SK-N-DZ (cell line): ENCODE results near the gene GRPEL2.
A peak's percentile ranks its signal among the peaks of the same experiment; 100 is the strongest.

Experiments
- DNase-seq: peaks from one replicate; pipeline ENCODE4 v3.0.0-alpha.2; 2015; ENCODE audit warnings: low spot score

Gene GRPEL2

DNA sequence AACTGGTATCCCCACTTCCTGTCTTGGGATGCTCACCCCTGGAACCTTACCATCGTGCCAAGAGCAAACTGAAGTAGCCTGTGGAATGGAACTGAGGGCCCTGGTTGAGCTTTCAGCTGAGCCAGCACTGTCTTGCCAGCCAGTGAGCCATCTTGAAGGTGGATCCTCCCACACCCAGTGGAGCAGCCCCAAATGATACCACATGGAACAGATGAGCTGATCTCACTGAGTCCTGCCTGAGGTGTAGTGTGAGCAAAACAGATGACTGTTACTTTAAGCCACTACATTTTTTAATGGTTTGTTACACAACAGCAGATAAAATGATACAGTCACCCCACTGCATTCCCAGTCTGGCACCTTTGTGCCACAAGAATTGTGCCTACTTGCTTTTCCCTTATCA, 10.4 kb downstream of the GRPEL2 start:
- DNase-seq: no peak

DNA sequence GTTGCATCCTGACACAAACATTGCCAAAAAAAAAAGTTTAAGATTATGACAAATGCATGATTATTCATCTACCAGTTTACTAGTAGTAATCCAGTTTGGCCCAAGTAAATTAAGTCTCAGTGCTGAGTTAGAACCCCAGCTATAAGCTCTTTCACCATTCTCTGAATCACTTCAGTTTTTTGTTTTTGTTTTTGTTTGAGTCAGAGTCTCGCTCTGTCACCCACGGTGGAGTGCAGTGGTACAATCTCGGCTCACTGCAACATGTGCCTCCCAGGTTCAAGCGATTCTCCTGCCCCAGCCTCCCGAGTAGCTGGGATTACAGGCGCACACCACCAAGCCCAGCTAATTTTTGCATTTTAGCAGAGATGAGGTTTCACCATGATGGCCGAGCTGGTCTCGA, 11.1 kb downstream of the GRPEL2 start:
- no peak for DNase-seq

DNA sequence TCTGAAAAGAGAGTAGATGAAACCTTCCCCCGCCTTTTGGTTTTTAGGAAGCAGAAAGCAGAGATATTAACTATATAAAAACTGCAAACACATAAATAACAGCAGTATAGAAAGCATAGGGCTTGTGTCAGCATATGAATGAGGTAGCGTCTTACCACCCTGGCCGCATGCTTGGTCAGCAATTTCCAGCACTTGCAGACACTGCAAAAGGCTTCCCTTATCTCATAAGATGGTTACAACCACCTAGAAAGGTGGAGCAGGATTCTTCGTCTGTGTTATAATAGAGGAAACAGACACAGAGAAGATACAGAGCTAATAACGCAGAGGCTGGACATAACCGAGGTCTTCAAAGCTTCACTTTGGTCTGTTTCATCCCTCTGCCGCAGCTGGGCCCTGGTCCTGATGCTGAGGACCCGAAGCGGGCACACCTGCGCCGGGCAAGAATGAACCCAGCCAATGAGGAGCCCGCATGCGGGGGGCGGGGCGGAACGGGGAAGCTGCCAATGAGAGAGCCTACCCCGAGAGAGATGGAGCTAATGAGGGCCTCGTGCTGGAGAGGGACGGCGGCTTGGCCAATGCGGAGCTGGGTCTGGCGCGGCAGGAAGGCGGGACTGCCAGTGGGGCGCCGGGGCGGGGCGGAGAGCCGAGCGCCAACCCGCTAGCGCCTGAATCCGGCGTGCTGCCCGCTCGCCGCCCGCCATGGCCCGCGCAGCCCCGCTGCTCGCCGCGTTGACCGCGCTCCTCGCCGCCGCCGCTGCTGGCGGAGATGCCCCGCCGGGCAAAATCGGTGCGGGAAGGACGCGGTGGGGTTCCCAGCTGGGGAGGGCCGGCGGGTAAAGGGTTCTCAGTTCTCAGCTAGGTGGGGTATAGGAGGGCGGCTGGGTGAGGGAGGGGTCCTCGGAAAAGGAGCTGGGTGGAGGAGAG, 12.3 kb downstream of the GRPEL2 start, which contains the start of gene PCYOX1L:
Gene PCYOX1L, plus strand, starts transcription at position 677 of the 924 bp plus-strand sequence. Its CDS starts 23 bp downstream, at position 700.
- DNase-seq: peak; percentile 96

DNA sequence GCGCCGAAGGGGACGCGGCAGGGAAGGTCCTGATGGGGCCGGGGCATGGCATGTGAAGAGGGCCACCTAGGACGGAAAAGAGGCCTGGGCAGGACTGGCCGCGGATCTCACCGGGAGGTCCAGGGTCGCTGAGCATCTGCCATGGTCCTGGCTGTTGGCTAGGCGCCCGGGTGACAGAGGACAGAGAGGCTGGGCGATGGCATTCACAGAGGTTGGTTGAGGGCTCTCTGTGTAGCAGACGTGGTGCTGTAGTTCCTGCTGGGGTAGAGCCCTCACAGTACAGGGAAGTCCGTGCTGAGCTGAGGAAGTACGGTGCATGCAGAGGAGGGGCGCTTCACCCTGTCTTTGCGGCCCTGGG, 13.0 kb downstream of the GRPEL2 start:
- DNase-seq: peak; percentile 31

DNA sequence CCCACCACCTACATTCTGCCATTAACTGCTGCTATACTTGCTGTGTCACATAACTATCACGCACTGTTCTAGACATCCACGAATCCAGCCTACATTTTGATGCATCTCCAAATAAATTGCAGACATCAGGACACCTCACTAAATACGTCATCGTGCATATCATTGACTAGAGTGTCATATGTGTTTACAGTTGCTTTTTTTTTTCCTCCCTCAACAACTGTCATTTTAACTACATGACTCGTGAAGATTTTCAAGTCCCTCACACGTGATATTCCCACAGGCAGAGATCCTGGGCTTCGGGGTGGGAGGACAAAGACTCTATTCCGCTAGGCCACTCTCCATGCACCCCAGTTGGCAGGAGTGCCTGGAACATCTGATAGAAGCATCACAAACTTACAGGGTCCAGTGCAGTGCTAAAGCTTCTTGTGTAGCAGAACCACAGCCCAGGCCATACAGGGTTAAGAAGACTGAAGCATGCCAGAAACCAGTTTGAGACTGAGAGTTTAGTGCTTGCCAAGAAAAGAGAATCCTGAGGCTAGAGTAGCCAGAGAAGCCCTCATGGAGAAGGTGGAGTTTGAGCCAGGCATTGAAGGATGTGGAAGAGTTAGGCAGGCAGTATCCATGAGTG, 13.7 kb downstream of the GRPEL2 start:
- DNase-seq: no peak

DNA sequence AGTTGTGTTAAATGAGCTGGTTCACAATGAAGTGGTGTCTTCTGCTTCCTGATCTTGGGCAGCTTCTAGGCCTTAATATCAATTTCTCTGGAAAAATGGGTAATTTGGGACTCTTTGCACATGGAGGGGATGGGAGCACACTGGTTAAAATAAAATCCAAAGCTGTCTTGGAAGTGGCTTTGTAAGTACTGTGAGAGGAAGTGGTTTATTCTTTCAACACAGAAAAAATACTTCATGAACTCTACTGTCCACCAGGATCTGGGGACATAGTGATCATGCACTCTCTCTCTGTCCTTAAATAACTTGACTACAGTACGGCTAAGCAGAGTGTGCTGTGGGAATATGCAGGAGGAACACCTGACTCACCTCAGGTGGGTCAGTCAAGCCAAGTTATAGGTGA, 15.0 kb downstream of the GRPEL2 start:
- DNase-seq: no peak

DNA sequence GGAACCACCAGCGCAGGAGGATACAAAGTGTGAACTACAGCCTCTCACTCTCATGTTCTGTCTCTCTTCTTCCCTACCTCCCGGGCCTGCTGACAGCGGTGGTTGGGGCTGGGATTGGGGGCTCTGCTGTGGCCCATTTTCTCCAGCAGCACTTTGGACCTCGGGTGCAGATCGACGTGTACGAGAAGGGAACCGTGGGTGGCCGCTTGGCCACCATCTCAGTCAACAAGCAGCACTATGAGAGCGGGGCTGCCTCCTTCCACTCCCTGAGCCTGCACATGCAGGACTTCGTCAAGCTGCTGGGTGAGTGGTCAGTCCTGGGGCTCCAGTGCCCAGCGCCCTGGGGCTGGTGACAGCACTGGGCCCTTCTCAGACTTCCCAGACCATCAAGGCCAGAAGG, 17.2 kb downstream of the GRPEL2 start:
- DNase-seq: no peak

DNA sequence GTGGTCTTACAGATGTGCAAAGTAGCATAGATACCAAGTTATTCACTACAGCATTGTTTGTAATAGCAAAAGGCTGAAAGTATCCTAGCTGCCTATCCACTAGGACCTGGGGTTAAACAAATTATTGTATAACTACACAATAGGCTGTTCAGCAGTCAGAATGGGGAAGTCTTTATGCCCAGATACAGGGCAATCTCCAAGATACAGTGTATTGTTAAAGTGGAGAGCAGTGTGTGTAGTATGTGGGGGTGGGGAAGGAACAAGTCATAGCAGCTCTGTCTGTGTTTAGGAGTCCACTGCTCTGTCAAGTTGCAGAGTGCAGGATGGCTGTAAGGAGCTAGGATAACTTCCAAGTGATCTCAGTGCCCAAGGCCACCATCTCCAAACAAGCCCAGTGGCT, 18.1 kb downstream of the GRPEL2 start:
- DNase-seq: no peak

DNA sequence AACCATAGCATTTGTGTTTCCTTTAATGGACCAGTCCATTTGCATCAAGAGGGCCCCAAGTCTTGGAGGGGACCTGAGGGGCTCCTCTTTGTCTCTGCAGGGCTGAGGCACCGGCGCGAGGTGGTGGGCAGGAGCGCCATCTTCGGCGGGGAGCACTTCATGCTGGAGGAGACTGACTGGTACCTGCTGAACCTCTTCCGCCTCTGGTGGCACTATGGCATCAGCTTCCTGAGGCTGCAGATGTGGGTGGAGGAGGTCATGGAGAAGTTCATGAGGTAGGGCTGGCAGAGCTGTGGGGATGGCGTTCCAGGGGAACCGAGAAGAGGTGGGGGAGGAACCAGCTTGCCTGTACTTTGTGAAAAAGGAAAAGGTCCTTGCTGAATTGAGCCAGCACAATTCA, 18.6 kb downstream of the GRPEL2 start:
- DNase-seq: no peak

DNA sequence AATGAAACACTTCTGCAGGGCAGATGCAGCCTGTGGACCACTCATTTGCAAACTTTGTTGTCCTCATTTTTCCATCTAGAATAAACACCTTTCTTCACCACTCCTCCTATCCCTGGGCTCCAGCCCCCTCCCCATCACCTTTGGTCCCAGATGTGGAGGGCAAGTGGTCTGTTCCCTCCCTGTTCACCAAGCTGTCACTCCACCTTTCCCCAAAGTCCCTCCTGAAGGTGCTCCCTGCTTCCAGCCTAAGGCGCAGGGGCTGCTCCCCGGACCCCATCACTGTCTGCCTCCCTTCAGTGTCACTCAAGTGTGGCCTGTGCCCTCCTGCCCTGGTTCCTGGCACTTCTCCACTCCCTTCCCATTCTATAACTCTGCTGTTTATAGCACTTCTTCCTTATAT, 19.4 kb downstream of the GRPEL2 start:
- no peak for DNase-seq

DNA sequence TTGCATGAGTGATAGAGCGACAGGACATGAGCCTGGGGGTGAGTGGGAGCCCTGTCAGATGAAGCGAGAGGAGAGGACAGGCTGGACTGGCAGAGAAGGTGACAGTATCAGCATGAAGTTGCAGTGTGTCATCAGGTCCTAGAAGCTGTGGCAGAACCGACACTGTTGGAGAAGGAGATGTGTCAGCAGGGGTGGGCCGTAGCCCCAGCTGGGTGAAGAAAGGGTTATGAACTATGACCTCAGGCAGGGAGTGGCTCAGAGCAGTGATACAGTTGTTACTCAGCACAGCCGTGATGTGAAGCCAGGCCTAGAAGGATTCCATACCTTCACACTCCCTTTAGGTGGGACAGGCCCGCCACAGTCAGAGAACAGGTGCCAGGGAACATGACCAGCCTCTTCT, 20.1 kb downstream of the GRPEL2 start:
- DNase-seq: no peak

DNA sequence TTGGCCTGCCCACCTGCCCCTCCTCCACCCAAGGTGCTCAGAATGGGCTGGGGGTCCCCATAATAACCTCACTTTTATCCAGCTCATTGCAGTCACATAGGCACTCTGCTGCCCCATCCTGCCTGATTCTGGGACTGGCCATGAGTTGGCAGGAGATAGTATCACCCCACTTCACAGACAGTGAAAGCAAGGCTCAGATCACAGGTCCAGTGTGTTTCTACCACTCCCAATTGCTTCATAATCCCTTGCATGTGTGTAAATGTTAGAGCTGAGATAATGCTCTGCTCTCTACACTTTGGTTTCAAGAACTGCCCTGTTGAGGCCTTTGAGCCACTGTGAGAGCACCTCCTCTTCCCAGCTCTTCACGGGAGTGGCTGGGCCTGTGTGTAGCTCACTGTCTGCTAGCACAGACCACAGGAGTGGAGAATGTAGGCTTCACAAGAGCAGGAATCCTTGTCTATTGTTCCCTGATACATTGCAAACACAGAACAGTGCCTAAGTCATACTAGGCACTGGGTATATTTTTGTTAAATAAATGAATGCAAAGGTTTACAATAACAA, 20.9 kb downstream of the GRPEL2 start:
- DNase-seq: no peak

DNA sequence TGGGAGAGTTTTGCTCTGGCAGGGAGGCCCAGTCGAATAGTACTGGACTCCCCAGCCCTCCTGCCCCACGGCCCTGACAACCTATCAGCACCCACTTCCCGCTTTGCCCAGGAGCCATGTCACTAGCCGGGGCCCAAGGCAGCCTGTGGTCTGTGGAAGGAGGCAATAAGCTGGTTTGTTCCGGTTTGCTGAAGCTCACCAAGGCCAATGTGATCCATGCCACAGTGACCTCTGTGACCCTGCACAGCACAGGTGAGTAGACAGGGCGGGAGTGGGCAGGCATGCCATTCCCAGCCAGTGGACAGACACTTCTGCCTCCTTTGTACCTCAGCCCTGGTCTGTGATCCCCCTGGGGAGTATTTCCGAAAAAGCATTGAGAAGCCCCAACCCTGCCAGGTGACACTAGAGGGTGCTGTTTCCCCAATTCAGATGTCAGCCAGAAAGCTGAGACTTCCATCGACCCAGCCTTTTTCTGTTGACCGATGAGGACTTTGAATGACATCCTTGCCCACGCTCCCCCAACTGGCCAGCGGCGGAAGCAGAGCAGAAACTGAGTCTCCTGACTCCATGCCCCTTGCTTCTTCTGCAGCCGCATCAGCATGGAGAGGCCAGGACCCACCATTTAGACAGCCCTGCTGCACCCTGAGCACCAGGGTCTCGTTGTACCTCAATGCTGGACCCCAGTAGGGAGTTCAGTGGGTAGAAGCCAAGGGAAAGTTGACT, 22.1 kb downstream of the GRPEL2 start:
- DNase-seq: peak; percentile 85

DNA sequence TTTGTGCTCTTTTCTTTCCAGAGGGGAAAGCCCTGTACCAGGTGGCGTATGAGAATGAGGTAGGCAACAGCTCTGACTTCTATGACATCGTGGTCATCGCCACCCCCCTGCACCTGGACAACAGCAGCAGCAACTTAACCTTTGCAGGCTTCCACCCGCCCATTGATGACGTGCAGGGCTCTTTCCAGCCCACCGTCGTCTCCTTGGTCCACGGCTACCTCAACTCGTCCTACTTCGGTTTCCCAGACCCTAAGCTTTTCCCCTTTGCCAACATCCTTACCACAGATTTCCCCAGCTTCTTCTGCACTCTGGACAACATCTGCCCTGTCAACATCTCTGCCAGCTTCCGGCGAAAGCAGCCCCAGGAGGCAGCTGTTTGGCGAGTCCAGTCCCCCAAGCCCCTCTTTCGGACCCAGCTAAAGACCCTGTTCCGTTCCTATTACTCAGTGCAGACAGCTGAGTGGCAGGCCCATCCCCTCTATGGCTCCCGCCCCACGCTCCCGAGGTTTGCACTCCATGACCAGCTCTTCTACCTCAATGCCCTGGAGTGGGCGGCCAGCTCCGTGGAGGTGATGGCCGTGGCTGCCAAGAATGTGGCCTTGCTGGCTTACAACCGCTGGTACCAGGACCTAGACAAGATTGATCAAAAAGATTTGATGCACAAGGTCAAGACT, 22.8 kb downstream of the GRPEL2 start:
- DNase-seq: no peak

DNA sequence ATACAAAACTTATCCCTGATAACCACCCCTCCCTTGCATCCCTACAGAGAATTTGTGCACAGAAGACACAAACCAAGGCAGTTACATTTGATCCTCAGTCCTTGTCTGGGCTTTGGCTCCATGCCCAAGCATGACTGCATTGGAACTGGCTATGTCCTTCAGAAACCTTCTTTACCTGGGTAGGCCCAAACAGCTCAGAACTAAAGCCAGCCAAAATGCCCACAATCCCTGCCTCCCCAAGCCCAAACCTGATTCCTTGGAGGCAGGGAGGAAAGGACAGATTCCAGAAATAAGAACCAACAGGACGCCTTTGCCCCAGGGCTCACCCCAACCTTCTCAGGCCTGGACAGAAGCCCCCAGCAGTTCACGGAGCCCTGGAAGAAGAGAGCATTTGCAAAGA, 25.6 kb downstream of the GRPEL2 start:
- no peak for DNase-seq

DNA sequence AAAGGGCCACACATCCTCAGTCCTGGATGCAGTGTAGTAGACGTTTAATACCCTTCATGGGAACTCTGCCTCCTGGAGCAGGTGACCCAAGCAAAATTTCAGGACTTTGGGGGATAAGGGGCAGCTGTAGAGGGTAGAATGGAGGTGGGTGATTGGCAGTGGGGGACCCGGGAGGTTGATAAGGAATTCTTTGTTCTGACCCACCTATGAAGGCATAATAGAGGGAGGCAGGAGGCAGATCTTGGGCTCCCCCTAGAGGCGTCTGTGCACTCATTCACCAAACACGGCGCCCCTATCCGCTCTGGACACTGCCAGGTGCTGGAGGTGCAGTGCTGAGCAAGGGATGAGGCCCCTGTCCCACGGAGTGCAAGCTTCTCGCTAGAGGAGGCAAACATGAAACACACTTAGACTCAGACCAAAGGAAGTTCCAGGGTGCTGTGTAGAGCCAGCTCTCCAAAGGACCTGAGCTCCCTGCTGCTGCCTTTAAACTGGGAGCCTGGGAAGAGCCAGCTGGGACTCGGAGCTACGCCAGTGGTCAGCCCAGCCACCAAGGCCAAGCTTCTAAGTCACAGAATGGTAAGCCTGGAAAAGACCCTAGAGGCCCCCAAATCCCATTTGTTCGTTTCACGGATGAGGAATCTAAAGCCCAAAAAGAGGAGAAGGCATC, 26.1 kb downstream of the GRPEL2 start:
- DNase-seq: peak; percentile 74

DNA sequence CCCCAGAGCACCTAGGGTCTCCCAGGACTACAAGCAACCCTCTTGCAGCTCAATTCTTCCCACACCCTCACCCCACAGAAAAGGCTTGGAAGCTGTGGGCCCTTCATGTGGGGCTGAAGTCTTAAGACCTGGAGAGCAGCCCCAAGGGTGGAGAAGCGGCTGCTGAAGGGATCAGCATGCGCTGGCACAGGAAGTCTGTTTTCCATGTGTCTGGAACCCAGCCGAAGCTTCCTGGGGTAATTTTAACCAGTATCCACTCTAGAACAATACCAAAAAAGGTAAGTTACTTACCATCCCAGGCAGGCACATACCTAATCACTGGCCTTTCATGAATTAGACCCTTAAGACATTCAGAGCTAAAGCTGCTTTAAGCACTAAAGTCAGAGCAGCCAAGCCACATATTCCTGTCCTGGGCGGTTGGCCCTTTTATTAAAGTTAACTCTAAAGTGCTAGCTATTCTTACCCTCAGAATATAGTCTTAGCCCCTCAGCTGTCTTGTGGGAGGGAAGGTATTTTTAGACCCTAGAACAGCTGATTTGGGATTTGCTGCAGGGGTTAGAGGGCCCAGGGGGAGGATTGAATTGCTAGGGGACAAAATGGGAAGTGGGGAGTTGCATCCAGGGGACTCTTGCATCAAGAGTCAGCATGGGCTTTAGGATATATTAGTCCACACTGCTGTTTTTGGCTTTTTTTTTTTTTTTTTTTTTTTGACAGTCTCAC, 26.9 kb downstream of the GRPEL2 start:
- DNase-seq: no peak

DNA sequence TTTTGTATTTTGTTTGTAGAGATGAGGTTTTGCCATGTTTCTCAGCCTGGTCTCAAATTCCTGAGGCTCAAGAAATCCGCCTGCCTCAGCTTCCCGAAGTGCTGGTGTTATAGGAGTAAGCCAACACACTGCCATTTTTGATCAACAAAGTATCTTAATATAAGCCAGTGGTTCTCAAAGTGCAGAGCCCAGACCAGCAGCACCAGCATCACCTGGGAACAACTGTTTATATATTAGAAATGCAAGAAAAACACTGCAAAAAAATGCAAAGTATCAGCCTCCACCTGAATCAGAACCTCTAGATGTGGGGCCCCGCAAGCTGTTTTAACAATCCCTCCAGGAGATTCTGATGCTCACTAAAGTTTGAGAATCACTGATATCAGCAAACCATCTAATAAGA, 27.6 kb downstream of the GRPEL2 start:
- no peak for DNase-seq

DNA sequence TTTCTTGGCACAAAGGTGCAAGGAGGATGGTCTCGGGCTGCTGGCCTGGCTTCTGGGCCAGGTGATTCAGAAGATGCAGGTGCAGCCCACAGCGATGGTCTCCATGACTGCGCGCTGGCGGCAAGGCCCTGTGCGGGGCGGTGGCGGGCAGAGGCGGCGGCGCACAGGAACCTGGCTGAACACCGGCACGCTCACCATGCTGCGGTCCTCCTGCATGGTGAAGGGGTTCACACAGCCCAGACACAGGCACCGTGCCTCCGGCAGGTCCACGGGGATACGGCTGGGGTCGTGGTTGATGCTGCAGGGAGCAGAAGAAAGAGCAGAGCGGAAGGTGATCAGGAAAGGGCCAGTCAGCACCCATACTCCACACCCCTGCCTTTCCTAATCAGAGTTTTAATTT, 29.0 kb downstream of the GRPEL2 start:
- DNase-seq: no peak

DNA sequence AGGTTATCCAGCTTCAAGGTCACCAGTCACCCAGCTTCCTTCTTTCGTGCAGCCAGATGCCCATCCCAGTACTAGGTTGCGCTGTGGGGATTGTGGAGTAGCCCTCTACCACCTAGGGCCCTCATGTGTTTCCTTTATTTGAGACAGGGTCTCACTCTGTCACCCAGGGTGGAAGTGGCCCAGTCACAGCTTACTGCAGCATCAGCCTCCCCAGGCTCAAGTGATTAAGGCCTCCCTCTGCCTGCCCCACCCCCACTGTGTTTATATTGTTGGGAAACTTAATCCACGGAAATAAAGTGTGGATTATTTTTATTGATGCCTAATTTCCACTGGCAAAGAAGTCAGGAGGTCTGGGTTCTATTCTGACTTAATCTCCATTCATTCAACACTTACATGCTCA, 29.5 kb downstream of the GRPEL2 start:
- no peak for DNase-seq
